ENCODE results near the gene IQSEC1.

Gene IQSEC1

DNA sequence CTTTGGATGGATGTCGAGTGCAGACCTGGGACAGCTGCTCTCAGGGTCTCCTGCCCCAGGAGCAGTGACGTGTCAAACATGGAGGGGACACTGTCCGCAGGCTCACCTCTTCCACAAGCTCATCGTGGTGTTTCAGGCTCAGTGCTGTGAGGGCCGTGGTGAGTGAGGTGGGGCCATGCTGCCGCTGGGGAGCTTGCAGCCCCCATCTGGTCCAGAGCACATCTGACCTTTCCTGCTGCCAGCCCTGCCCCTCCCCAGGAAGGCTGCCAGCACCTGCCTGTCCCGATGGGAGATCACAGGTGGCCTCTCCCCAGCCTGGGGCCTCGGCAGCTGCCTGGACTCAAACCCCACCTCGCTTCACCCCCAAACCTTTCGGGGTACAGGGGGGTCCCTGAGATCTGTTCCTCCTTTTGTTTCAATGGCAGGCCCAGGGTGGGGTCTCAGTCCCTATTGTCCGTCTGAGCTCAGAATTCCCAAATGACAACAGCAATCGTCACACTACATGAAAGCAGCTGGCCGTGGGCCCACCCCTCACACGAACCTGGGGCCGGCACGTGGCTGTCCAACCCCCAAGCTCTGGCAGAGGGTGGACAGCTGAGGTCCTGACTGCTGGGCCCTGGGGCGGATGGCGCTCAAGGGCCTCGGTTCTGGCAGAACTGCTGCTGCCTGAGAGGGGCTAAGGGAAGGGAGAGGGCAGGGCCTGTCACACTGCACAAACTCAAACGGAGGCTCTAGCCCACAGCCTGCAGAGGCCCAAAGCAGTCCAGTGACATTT, 166.9 kb downstream of the IQSEC1 start:
- no peak for DNase-seq (ENCODE audit: low spot score)
- no peak for TF ChIP-seq CTCF (IDR thresholded peaks at IDR 0.05; ENCODE audit: extremely low read depth, missing control alignments)

DNA sequence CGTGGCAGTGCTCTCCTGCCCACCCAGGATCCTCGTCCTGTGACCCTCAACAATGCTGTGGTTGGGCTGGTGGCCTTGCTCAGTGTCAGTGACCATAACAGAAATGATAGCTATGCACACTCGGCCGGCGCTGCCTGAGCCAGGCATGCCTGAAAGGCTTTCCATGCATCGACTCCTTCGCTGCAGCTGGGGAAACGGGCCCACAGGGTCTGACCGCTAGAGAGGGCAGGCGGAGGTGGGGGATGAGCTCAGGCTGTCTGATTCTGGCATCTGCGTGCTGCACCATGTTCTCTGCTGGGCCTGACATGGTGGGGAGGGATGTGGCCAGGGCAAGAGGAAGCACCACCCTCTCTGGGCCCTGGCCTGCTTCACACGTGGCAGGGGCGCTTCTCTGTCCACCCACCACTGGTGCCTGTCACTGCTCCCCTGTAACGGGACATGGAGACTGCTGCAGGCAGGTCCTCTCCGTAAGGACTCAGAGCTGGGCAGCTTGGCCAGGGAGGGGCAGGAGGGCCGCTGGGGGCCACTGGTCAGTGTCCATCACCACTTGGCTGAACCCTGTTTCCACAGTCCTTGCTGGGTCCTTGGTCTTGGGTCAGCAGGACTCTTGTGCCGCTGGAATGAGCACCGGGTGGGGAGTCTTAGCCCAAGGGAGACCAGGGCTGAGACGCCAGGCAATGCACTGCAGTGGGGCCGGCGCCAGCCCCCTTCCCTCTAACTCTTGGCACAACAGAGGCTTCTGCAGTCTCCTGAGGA, 167.7 kb downstream of the IQSEC1 start:
- TF ChIP-seq CTCF (IDR thresholded peaks at IDR 0.05; ENCODE audit: extremely low read depth, missing control alignments) = no peak
- no peak for DNase-seq (ENCODE audit: low spot score)

GRCh38 chr3:12904951-12905315, 168.3 kb downstream of the IQSEC1 start:
- no peak for TF ChIP-seq CTCF (IDR thresholded peaks at IDR 0.05; ENCODE audit: extremely low read depth, missing control alignments)
- no peak for DNase-seq (ENCODE audit: low spot score)

DNA sequence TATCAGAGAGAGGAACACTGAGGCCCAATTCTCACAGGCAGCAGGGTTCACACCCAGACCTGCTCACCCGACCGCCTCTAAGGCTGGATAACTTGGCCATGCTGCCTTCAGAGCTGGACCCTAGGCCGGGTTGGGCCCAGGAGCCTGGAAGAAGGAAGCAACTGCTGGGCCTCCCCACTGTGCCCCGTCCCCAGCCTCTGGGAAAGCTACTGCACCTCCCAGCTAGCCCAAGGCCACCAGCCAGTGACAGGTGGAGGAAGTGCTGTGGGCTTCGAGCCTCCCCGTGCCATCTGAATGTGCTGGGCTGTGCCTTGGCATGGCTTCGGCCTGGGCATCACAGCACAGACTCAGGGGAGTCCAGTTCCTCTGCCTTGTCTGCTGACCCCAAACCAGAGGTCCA, 169.3 kb downstream of the IQSEC1 start:
- TF ChIP-seq CTCF (IDR thresholded peaks at IDR 0.05; ENCODE audit: extremely low read depth, missing control alignments) = no peak
- DNase-seq (ENCODE audit: low spot score) = no peak

DNA sequence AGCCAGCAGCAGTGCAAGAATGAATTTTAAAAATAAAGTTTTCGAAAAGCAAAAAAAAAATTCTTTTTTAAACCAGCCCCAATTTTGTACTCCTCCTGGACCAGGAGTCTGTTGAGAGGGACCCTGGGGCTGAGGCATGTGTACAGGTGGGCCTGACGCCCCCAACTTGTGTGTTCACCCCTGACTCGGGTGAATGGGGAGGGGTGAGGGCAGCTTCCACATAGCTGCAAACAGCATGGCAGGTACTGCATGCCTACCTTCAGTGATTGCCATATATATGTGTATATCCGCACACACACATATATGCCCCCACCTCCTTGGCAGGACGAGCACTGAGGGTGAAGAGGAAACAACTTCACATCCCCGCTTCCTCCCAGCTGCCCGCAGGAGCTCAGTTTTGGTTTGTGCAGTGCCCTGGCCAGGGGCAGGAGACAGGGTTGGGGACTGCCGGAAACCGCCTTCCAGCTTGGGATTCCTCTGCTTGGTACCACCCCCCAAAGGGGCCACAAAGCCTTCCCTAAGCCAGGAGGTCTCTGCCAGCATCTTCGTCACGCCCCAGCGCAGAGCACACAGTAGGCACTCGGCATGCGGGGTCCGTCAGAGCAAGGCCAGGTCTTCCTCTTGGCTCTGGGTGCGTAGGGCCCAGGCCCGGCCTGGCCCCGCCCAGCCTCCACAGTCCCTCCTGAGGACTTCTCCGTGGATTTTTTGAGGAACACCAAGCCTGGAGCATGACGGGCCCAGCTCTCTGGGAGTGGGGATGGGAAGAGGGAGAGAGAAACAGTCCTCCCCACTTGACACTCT, 170.0 kb downstream of the IQSEC1 start:
- no peak for TF ChIP-seq CTCF (IDR thresholded peaks at IDR 0.05; ENCODE audit: extremely low read depth, missing control alignments)
- DNase-seq (ENCODE audit: low spot score) = no peak

DNA sequence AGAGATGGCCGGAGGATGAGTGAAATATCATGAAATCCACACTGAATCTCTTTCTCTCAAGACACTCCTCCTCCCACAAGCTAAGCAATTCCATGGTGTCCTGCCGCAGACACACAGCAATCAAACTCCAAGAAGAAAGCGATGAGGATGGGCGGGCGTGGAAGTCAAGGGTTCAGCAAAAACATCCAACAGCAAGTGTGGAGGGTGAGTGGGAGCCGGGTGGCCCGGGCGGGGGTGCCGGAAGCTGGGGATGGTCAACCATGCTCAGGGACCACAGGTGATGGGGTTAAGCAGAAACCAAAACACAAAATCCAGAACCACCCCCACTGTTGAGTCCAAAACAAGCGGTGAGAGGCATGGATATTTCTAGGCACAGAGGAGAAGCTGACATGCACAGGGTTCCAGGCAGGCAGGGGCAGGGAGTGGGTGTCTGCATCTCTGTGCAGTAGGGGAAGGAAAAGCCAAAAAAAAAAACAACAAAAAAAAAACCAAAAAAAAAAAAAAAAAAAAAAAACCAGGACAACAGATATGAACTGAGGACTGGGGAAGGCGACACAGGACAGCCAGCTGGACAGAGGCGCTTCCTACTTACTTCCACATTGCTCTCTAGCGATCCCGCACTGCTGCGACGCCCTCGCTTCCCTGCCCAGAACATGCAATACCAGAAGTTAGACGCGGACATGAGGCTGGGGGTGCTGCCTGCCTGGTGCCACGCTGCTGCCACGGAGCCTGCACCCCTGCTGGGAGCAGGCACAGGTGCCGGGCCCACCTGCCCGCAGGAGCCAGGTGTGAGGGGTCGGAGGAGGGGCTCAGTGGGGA, 170.8 kb downstream of the IQSEC1 start:
- no peak for TF ChIP-seq CTCF (IDR thresholded peaks at IDR 0.05; ENCODE audit: extremely low read depth, missing control alignments)

More for the DNA sequence above, 170.8 kb downstream of the IQSEC1 start:
- DNase-seq (ENCODE audit: low spot score) = no peak

Measured in GM20000 (cell line).